Liver (tissue), 9 donors: ENCODE data around the gene WAC. TPM values are rescaled to one million over a fixed set of nuclear protein-coding genes. Genes with fewer than 3 reads are reported as not detected.

Experiments used
- DNase-seq: peaks from one replicate; pipeline ENCODE4 v3.0.0-alpha.2; 2017; ENCODE audit warnings: low spot score
- H3K27ac ChIP-seq, 2 donors: one replicate each; pipeline ENCODE4 v1.7.0; 2013; ENCODE audit warnings: inconsistent platforms in 2 of 2, low read length in 2 of 2, control low read depth in 1 of 2, low read depth in 1 of 2, mild to moderate bottlenecking in 1 of 2
- H3K27me3 ChIP-seq, 4 donors: one replicate each; pipeline versions ENCODE4 v1.6.1 to v1.7.0; 2013; ENCODE audit warnings: low read length in 3 of 4, inconsistent platforms in 1 of 4, mild to moderate bottlenecking in 1 of 4, moderate library complexity in 1 of 4; ENCODE audit not compliant: control insufficient read depth in 4 of 4, insufficient read depth in 4 of 4
- H3K36me3 ChIP-seq, 4 donors: one replicate each; pipeline versions ENCODE4 v1.6.1 to v1.7.0; 2013; ENCODE audit warnings: low read length in 3 of 4, mild to moderate bottlenecking in 3 of 4, low read depth in 1 of 4, moderate library complexity in 1 of 4; ENCODE audit not compliant: control insufficient read depth in 4 of 4, insufficient read depth in 3 of 4
- H3K4me1 ChIP-seq, 4 donors: one replicate each; pipeline versions ENCODE4 v1.6.1 to v1.7.0; 2013; ENCODE audit warnings: low read length in 3 of 4, mild to moderate bottlenecking in 3 of 4, moderate library complexity in 1 of 4; ENCODE audit not compliant: control insufficient read depth in 4 of 4, insufficient read depth in 4 of 4
- H3K4me3 ChIP-seq, 3 donors: one replicate each; pipeline versions ENCODE4 v1.6.1 to v1.7.0; 2013; ENCODE audit warnings: low read length in 3 of 3, control low read depth in 1 of 3, low read depth in 1 of 3, mild to moderate bottlenecking in 1 of 3
- H3K9ac ChIP-seq, 2 donors: one replicate each; pipeline ENCODE4 v1.7.0; 2013; ENCODE audit warnings: low read length in 2 of 2, mild to moderate bottlenecking in 2 of 2, moderate library complexity in 2 of 2, control low read depth in 1 of 2, low read depth in 1 of 2
- H3K9me3 ChIP-seq, 4 donors: one replicate each; pipeline versions ENCODE4 v1.6.1 to v1.7.0; 2013; ENCODE audit warnings: low read length in 3 of 4; ENCODE audit not compliant: control insufficient read depth in 4 of 4
- CTCF ChIP-seq: fragments of 150-350 bp; IDR thresholded peaks from 2 replicates; pipeline ENCODE4 v1.5.1; 2017; ENCODE audit warnings: improper control_type of control experiment, low read depth, low read length; ENCODE audit not compliant: missing input control
- EGR1 ChIP-seq, 2 donors: IDR thresholded peaks; 2 replicates each; pipeline ENCODE4 v1.6.1; 2016 to 2018; ENCODE audit warnings: antibody characterized with exemption in 2 of 2, low read depth in 2 of 2
- FOXA1 ChIP-seq: IDR thresholded peaks from 2 replicates; pipeline ENCODE4 v1.6.1; 2016; ENCODE audit warnings: antibody characterized with exemption
- FOXA2 ChIP-seq: IDR thresholded peaks from 2 replicates; pipeline ENCODE4 v1.6.1; 2016; ENCODE audit warnings: antibody characterized with exemption
- GABPA ChIP-seq, 2 donors: IDR thresholded peaks in 1 of 2; conservative IDR thresholded peaks in 1 of 2; 2 replicates each; pipeline ENCODE4 v1.6.1; 2016; ENCODE audit warnings: antibody characterized with exemption in 2 of 2, mild to moderate bottlenecking in 1 of 2, moderate library complexity in 1 of 2
- HNF4A ChIP-seq, 2 donors: conservative IDR thresholded peaks; 2 replicates each; pipeline ENCODE4 v1.6.1; 2016; ENCODE audit warnings: antibody characterized with exemption in 2 of 2, mild to moderate bottlenecking in 2 of 2
- HNF4G ChIP-seq: IDR thresholded peaks from 2 replicates; pipeline ENCODE4 v1.6.1; 2016; ENCODE audit warnings: antibody characterized with exemption
- MAX ChIP-seq: IDR thresholded peaks from 2 replicates; pipeline ENCODE4 v1.6.1; 2016; ENCODE audit warnings: antibody characterized with exemption
- NR2F2 ChIP-seq: IDR thresholded peaks from 2 replicates; pipeline ENCODE4 v1.6.1; 2016; ENCODE audit warnings: antibody characterized with exemption
- REST ChIP-seq: IDR thresholded peaks from 2 replicates; pipeline ENCODE4 v1.6.1; 2016; ENCODE audit warnings: antibody characterized with exemption, mild to moderate bottlenecking
- SP1 ChIP-seq: IDR thresholded peaks from 2 replicates; pipeline ENCODE4 v1.6.1; 2018; ENCODE audit warnings: antibody characterized with exemption, mild to moderate bottlenecking
- TAF1 ChIP-seq: conservative IDR thresholded peaks from 2 replicates; pipeline ENCODE4 v1.6.1; 2016; ENCODE audit warnings: antibody characterized with exemption, mild to moderate bottlenecking
- YY1 ChIP-seq: IDR thresholded peaks from 2 replicates; pipeline ENCODE4 v1.6.1; 2016; ENCODE audit warnings: antibody characterized with exemption, mild to moderate bottlenecking
- ZBTB33 ChIP-seq: IDR thresholded peaks from 2 replicates; pipeline ENCODE4 v1.6.1; 2016; ENCODE audit warnings: antibody characterized with exemption
- WGBS: extraction: QIAGEN DNeasy Blood & Tissue Kit; methylation state at CpG from one replicate; pipeline ENCODE4 v1.1.7; 2013; 5-methylcytosine and 5-hydroxymethylcytosine counted together
- polyA plus RNA-seq, 2 donors: library from polyadenylated mRNA; stranded (reverse) in 1 of 2; unstranded in 1 of 2; fragments of 200-250 nt in 1 of 2; fragments of >200 nt in 1 of 2; fragmentation: Nextera tagmentation in 1 of 2; extraction: Ambion mirVana in 1 of 2; gene quantifications; one replicate each; pipeline versions ENCODE4 v1.2.1 to v1.2.3, GENCODE V29; 2013 to 2015
- total RNA-seq, 2 donors: library from RNA; depleted of rRNA; stranded (reverse); fragments of >200 nt; gene quantifications; one replicate each; pipeline ENCODE4 v1.2.3, GENCODE V29; 2014
- donor health status: healthy.
- donor health status: healthy.
- donor health status: healthy.
- donor health status: healthy.
- donor health status: healthy.

Gene WAC
- total and polyA plus RNA-seq, 4 donors, result 20.2 to 48.7 (median 32.0) TPM

GRCh38 chr10:28624351-28624750, 91.4 kb downstream of the WAC start:
- 77% methylated on average over 3 of the region's 3 CpGs for WGBS

More at GRCh38 chr10:28624351-28624750, 91.4 kb downstream of the WAC start:
- Histone ChIP-seq H3K36me3 (peaks cover 0 to 4% (median 0%) of the 10 kb centered on the region in 4 donors), H3K9me3 (no peaks in the 10 kb centered on the region), H3K27me3 (no peaks in the 10 kb centered on the region), H3K27ac (no peak overlapping the region), H3K9ac (no peak overlapping the region), H3K4me3 (no peak overlapping the region), H3K4me1 (no peaks in the 10 kb centered on the region)
- DNase-seq, result no peak
- TF ChIP-seq NR2F2 (no peak), FOXA2 (no peak), YY1 (no peak), TAF1 (no peak), GABPA (IDR thresholded peaks at IDR 0.05 in 1 of 2, conservative IDR thresholded peaks at IDR 0.05 in 1 of 2) (no peak), HNF4G (no peak), SP1 (no peak), EGR1 (IDR thresholded peaks at IDR 0.05; ENCODE audit: low read depth in 2 of 2) (no peak), ZBTB33 (no peak), HNF4A (conservative IDR thresholded peaks at IDR 0.05) (no peak), MAX (no peak), CTCF (no peak), FOXA1 (no peak), REST (no peak)
